GM12878 (cell line): ENCODE data around the gene HAND1. TPM values are rescaled to one million over a fixed set of nuclear protein-coding genes. Genes with fewer than 3 reads are reported as not detected.

ENCODE experiments used
- ATAC-seq: fragments of 200-7000 bp; cut with Tn5 transposase; 3 replicates; pipeline ENCODE4 v1.9.1; 2020; ENCODE audit warnings: mild to moderate bottlenecking, moderate library complexity
- BruUV-seq: library from RNA; stranded (reverse); fragments of 400-500 nt; replicated peaks from 2 replicates; lab custom pipeline; 2021; lab: Mats Ljungman, UMichigan
- CTCF ChIA-PET: fragments of 300-600 bp; sonication (Branson Sonifier 250); formaldehyde crosslinking; extraction: SDS; loops from one replicate; lab custom pipeline; 2021; ENCODE audit warnings: inconsistent platforms; lab: Yijun Ruan, JAX
- POLR2A ChIA-PET: fragments of 350-600 bp; formaldehyde crosslinking; extraction: SDS; loops from one replicate; lab custom pipeline; 2021; ENCODE audit warnings: inconsistent platforms; lab: Charles Lee
- RAD21 ChIA-PET: fragments of 300-600 bp; sonication (Branson Sonifier 250); formaldehyde crosslinking; loops from one replicate; lab custom pipeline; 2023; ENCODE audit warnings: antibody characterized with exemption; ENCODE audit not compliant: unreplicated experiment; lab: Charles Lee
- SMC1A ChIA-PET: fragments of 300-600 bp; sonication (Branson Sonifier 250); formaldehyde crosslinking; loops from one replicate; lab custom pipeline; 2023; ENCODE audit not compliant: unreplicated experiment, uncharacterized antibody; lab: Charles Lee
- DNase-seq: peaks from one replicate; pipeline ENCODE4 v3.0.0-alpha.2; 2011; ENCODE audit warnings: low read depth, low spot score
- FAIRE-seq: peaks from 3 replicates; lab custom pipeline; 2011; peaks lifted over from hg19 to GRCh38; lab: Jason Lieb, UNC
- H2AFZ ChIP-seq: 2 replicates; pipeline ENCODE4 v1.6.0; 2011; ENCODE audit warnings: low read depth, low read length, control low read depth; ENCODE audit not compliant: control insufficient read depth
- H3K27ac ChIP-seq: 2 replicates; pipeline ENCODE4 v1.5.1; 2011; ENCODE audit warnings: control low read depth; ENCODE audit not compliant: control insufficient read depth, insufficient read depth
- H3K27me3 ChIP-seq, 2 experiments: replicated peaks in 1 of 2; 2 replicates each; pipeline versions ENCODE4 v1.6.0 to v1.6.1; 2011; ENCODE audit warnings: low read length in 1 of 2; ENCODE audit not compliant: control insufficient read depth in 2 of 2, insufficient read depth in 2 of 2
- H3K36me3 ChIP-seq, 2 experiments: 2 replicates each; pipeline ENCODE4 v1.5.1; 2011; ENCODE audit warnings: low read length in 1 of 2; ENCODE audit not compliant: control insufficient read depth in 2 of 2, insufficient read depth in 2 of 2
- H3K4me1 ChIP-seq: 2 replicates; pipeline ENCODE4 v1.6.1; 2011; ENCODE audit warnings: mild to moderate bottlenecking, low read length, moderate library complexity, mixed read lengths; ENCODE audit not compliant: control insufficient read depth, insufficient read depth
- H3K4me2 ChIP-seq: 2 replicates; pipeline ENCODE4 v1.6.0; 2011; ENCODE audit warnings: control low read depth; ENCODE audit not compliant: control insufficient read depth, insufficient read depth
- H3K4me3 ChIP-seq: fragments of 200-600 bp; sonication (generic); 2 replicates; pipeline ENCODE4 v1.5.1; 2016
- H3K79me2 ChIP-seq: 2 replicates; pipeline ENCODE4 v1.6.0; 2011; ENCODE audit warnings: low read length; ENCODE audit not compliant: control insufficient read depth, insufficient read depth
- H3K9ac ChIP-seq: 2 replicates; pipeline ENCODE4 v1.8.0; 2011; ENCODE audit warnings: low read length, control low read depth, mixed read lengths; ENCODE audit not compliant: control insufficient read depth, insufficient read depth
- H3K9me3 ChIP-seq: replicated peaks from 3 replicates; pipeline ENCODE4 v1.5.1; 2011; ENCODE audit warnings: mild to moderate bottlenecking, low read length; ENCODE audit not compliant: control insufficient read depth, insufficient read depth
- H4K20me1 ChIP-seq: 2 replicates; pipeline ENCODE4 v1.6.0; 2011; ENCODE audit not compliant: control insufficient read depth, insufficient read depth
- CEBPZ ChIP-seq: fragments of 150-350 bp; IDR thresholded peaks from 2 replicates; pipeline ENCODE4 v1.6.1; 2016; ENCODE audit warnings: low read depth, low read length
- IKZF2 ChIP-seq, 2 experiments: fragments of 450-650 bp; IDR thresholded peaks; 2 replicates each; pipeline ENCODE4 v1.6.1; 2017; ENCODE audit warnings: mild to moderate bottlenecking in 2 of 2, moderate library complexity in 2 of 2
- KDM1A ChIP-seq: fragments of 200-600 bp; sonication (generic); IDR thresholded peaks from 2 replicates; pipeline ENCODE4 v1.6.1; 2016; ENCODE audit warnings: borderline replicate concordance
- MXI1 ChIP-seq: fragments of 150-350 bp; IDR thresholded peaks from 2 replicates; pipeline ENCODE4 v1.6.1; 2011; ENCODE audit warnings: low read depth, mild to moderate bottlenecking, inconsistent platforms, low read length, improper control_type of control experiment
- NFIC ChIP-seq: IDR thresholded peaks from 2 replicates; pipeline ENCODE4 v1.6.1; 2012; ENCODE audit warnings: low read depth, mild to moderate bottlenecking, inconsistent platforms, low read length, moderate library complexity
- NRF1 ChIP-seq: conservative IDR thresholded peaks from 2 replicates; pipeline ENCODE4 v1.6.1; 2011; ENCODE audit warnings: mild to moderate bottlenecking, low read depth, low read length, improper control_type of control experiment
- POLR2AphosphoS2 ChIP-seq: IDR thresholded peaks from 2 replicates; pipeline ENCODE4 v1.6.1; 2011; ENCODE audit warnings: low read depth, mild to moderate bottlenecking, low read length, improper control_type of control experiment, moderate library complexity
- TARDBP ChIP-seq: IDR thresholded peaks from 2 replicates; pipeline ENCODE4 v1.6.1; 2016; ENCODE audit warnings: borderline replicate concordance
- TCF7 ChIP-seq: IDR thresholded peaks from 2 replicates; pipeline ENCODE4 v1.6.1; 2014; ENCODE audit warnings: antibody characterized with exemption, borderline replicate concordance
- WGBS: methylation state at CpG from one replicate; pipeline ENCODE4 v1.1.6; 2016; ENCODE audit warnings: low lambda C conversion rate; ENCODE audit not compliant: insufficient replicate concordance, insufficient coverage; ENCODE audit errors: missing lambda C conversion rate; 5-methylcytosine and 5-hydroxymethylcytosine counted together
- in situ Hi-C: fragments of 300-500 bp; cut with MboI; formaldehyde crosslinking; loops from 9 replicates; pipeline ENCODE4 v1.14.3; 2018; ENCODE audit warnings: mixed read lengths
- intact Hi-C: fragments of 100-400 bp; cut with micrococcal nuclease; formaldehyde crosslinking; loops from one replicate; pipeline ENCODE4 v1.14.2; 2022; ENCODE audit not compliant: unreplicated experiment
- polyA plus RNA-seq, 11 experiments: library from polyadenylated mRNA; depleted of rRNA in 4 of 11; unstranded in 6 of 11; stranded (reverse) in 5 of 11; fragments of >200 nt; fragmentation: Nextera tagmentation in 4 of 11; fragmentation: Illumina TruSeq in 1 of 11; extraction: Ambion mirVana in 4 of 11; extraction: Trizol in 1 of 11; gene quantifications; 1 replicate in 1 of 11; 2 replicates in 10 of 11; pipeline versions ENCODE4 v1.2.1 to v1.2.3, GENCODE V29; 2011 to 2016; ENCODE audit warnings: inconsistent platforms in 2 of 11, missing spikeins in 2 of 11, low read depth in 1 of 11
- total RNA-seq, 4 experiments: library from RNA; depleted of rRNA in 3 of 4; stranded (reverse); fragments of >200 nt in 3 of 4; fragmentation: Illumina TruSeq in 1 of 4; extraction: Trizol in 1 of 4; gene quantifications; 2 replicates each; pipeline versions ENCODE4 v1.2.1 to v1.2.3, GENCODE V29; 2013 to 2021
- TF ChIP-seq, protein P1 (sequence below): fragments of 450-650 bp; IDR thresholded peaks from 2 replicates; pipeline ENCODE4 v1.6.1; 2016; ENCODE audit warnings: mild to moderate bottlenecking, moderate library complexity, borderline replicate concordance

The HAND1 gene
- total and polyA plus RNA-seq, 10 of the 15 experiments (the other 5 are each of a cell fraction or from before 2014, with no cell fraction given): 0.06 to 0.41 (median 0.27) TPM; not detected in 4

- peak; percentile 39 to 54; a peak in 3 of 4 replicates for TF ChIP-seq IKZF2 (IDR thresholded peaks at IDR 0.05)
Measured at GRCh38 chr5:154520861-154521453, 42.9 kb upstream of the HAND1 start (continued).

- RAD21 ChIA-PET: interaction anchor here (0.9 to 2.6 kb wide), 2 partner anchors 52 to 56 kb away, joined by 3 to 26 read pairs; no protein-coding TSS in a partner anchor
- Histone ChIP-seq H2AFZ (no peak overlapping the region), H4K20me1 (peaks cover 2% of the 10 kb centered on the region; the same call in 1 of the 2 replicates), H3K27me3 (peaks cover 0 to 2% of the 10 kb centered on the region in 2 experiments; a peak in 1 of 4 replicates), H3K27ac (no peak overlapping the region), H3K4me3 (no peak overlapping the region), H3K4me2 (no peak overlapping the region), H3K4me1 (peaks cover 17% of the 10 kb centered on the region), H3K36me3 (no peaks in the 10 kb centered on the region), H3K9me3 (no peaks in the 10 kb centered on the region), H3K79me2 (no peaks in the 10 kb centered on the region), H3K9ac (no peak overlapping the region)
- WGBS: 53% methylated on average over 2 of the region's 2 CpGs
- no peak for FAIRE-seq
- no peak for DNase-seq
- CTCF ChIA-PET: interaction anchor here (0.9 to 6.9 kb wide), 11 partner anchors 8 to 70 kb away, joined by 4 to 79 read pairs (median 18); no protein-coding TSS in a partner anchor
- ATAC-seq: no peak
- SMC1A ChIA-PET: interaction anchor here (2.5 to 9.5 kb wide), 2 partner anchors 18 to 56 kb away, joined by 16 to 108 read pairs; no protein-coding TSS in a partner anchor
- in situ Hi-C loops (no loop called here), intact Hi-C loops (no loop called here)
- BruUV-seq: no TSS peak
- POLR2A ChIA-PET: no interaction called here
- TF ChIP-seq POLR2AphosphoS2: no peak
- TF ChIP-seq KDM1A: no peak
- no peak for TF ChIP-seq NFIC
- no peak for TF ChIP-seq TARDBP
- TF ChIP-seq, protein P1, sequence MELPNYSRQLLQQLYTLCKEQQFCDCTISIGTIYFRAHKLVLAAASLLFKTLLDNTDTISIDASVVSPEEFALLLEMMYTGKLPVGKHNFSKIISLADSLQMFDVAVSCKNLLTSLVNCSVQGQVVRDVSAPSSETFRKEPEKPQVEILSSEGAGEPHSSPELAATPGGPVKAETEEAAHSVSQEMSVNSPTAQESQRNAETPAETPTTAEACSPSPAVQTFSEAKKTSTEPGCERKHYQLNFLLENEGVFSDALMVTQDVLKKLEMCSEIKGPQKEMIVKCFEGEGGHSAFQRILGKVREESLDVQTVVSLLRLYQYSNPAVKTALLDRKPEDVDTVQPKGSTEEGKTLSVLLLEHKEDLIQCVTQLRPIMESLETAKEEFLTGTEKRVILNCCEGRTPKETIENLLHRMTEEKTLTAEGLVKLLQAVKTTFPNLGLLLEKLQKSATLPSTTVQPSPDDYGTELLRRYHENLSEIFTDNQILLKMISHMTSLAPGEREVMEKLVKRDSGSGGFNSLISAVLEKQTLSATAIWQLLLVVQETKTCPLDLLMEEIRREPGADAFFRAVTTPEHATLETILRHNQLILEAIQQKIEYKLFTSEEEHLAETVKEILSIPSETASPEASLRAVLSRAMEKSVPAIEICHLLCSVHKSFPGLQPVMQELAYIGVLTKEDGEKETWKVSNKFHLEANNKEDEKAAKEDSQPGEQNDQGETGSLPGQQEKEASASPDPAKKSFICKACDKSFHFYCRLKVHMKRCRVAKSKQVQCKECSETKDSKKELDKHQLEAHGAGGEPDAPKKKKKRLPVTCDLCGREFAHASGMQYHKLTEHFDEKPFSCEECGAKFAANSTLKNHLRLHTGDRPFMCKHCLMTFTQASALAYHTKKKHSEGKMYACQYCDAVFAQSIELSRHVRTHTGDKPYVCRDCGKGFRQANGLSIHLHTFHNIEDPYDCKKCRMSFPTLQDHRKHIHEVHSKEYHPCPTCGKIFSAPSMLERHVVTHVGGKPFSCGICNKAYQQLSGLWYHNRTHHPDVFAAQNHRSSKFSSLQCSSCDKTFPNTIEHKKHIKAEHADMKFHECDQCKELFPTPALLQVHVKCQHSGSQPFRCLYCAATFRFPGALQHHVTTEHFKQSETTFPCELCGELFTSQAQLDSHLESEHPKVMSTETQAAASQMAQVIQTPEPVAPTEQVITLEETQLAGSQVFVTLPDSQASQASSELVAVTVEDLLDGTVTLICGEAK: no peak
- no peak for TF ChIP-seq MXI1
- TF ChIP-seq NRF1: no peak
- no peak for TF ChIP-seq CEBPZ
- TF ChIP-seq TCF7: no peak
Measured at GRCh38 chr5:154519359-154519758, 41.3 kb upstream of the HAND1 start.
